Colonic mucosa (tissue), 4 donors: ENCODE data around the gene KIF6. TPM values are rescaled to one million over a fixed set of nuclear protein-coding genes. Genes with fewer than 3 reads are reported as not detected.

Experiments used
- DNase-seq: peaks from one replicate; pipeline ENCODE4 v3.0.0-alpha.2; 2020
- H3K27ac ChIP-seq: fragments of 200-600 bp; one replicate; pipeline ENCODE4 v1.8.0; 2021
- H3K27me3 ChIP-seq: fragments of 200-600 bp; one replicate; pipeline ENCODE4 v1.8.0; 2021
- H3K36me3 ChIP-seq: fragments of 200-600 bp; one replicate; pipeline ENCODE4 v1.8.0; 2021
- H3K4me1 ChIP-seq: fragments of 200-600 bp; one replicate; pipeline ENCODE4 v1.8.0; 2021; ENCODE audit warnings: mild to moderate bottlenecking
- H3K4me3 ChIP-seq: fragments of 200-600 bp; one replicate; pipeline ENCODE4 v1.8.0; 2021
- H3K9ac ChIP-seq, 2 donors: one replicate each; pipeline ENCODE4 v1.7.0; 2013; ENCODE audit warnings: control low read depth in 2 of 2, low read depth in 2 of 2, low read length in 2 of 2
- H3K9me3 ChIP-seq: fragments of 200-600 bp; one replicate; pipeline ENCODE4 v1.8.0; 2021
- CTCF ChIP-seq: fragments of 200-600 bp; IDR thresholded peaks from one replicate; pipeline ENCODE4 v1.8.0; 2022; ENCODE audit warnings: antibody characterized with exemption, mild to moderate bottlenecking
- intact Hi-C: fragments of 100-400 bp; cut with DNase I; formaldehyde crosslinking; loops from one replicate; pipeline ENCODE4 v1.14.1; 2022
- total RNA-seq, 2 donors: library from RNA; stranded (reverse); fragmentation: NEBNext Ultra II Directional in 1 of 2; extraction: Animal tissue kit (Norgen Biotek cat#: 25700) in 1 of 2; gene quantifications; one replicate each; pipeline ENCODE4 v1.2.1, GENCODE V29; 2021
- donor health status: healthy.
- donor health status: DM: no; HTN: no; CAD: no.
- donor health status: DM: no; HTN: no; CAD: no.

Gene KIF6
- total RNA-seq, 2 donors from 2014 or later = 0.08 to 0.17 TPM

DNA sequence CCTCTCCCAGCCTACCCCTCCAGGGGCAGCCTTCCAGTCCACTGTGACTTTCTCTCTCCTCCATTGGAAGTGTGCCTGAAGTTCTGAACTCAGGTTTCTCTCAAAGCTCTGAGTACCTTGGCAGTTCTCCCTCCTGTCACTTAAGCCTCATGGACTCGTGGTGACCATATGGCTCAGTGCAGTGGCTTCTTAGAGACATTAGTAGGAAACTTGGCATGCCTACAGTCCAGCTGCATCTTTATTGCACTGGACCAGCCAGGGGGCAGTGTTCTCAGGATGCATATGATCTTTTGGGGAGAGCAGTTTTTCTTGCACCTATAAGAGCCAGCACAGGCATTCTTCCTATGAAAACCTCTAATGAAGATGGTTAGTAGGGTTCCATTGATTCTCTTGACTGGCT, 355.2 kb downstream of the KIF6 start:
- H3K9me3 ChIP-seq = no peaks in the 10 kb centered on the region
- no peak overlapping the region for H3K4me3 ChIP-seq
- no peak for DNase-seq
- no peaks in the 10 kb centered on the region for H3K27me3 ChIP-seq
- no peaks in the 10 kb centered on the region for H3K36me3 ChIP-seq
- TF ChIP-seq CTCF = no peak
- H3K4me1 ChIP-seq = no peaks in the 10 kb centered on the region
- no peak overlapping the region for H3K9ac ChIP-seq
- H3K27ac ChIP-seq = no peak overlapping the region
- intact Hi-C loops = loop anchor here (10.0 kb wide), 1 partner anchor 945 kb away; no protein-coding TSS in a partner anchor

DNA sequence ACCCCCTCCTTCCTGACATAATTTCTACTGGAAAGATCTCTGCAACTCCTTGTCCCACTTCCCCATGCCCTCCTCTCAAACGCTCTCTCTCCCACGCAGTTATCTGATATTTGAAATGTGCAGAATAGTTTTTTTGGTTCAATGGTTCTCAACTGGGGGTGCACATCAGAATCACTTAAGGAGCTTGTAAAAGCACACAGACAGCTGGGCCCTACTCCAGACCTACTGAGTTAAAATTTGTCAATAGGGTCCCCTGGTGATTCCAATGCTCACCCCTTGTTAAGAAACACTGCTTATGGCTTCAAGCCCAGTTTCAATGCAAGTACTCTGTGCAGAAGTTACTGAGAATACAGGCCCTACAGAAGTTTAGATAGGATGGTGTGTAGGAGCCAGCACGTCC, 357.5 kb downstream of the KIF6 start:
- H3K4me3 ChIP-seq = no peak overlapping the region
- H3K27ac ChIP-seq = no peak overlapping the region
- H3K9me3 ChIP-seq = no peaks in the 10 kb centered on the region
- H3K27me3 ChIP-seq = no peaks in the 10 kb centered on the region
- no peak overlapping the region for H3K9ac ChIP-seq
- no peak for TF ChIP-seq CTCF
- intact Hi-C loops = loop anchor here (10.0 kb wide), 1 partner anchor 947 kb away; no protein-coding TSS in a partner anchor
- no peaks in the 10 kb centered on the region for H3K36me3 ChIP-seq
- no peak for DNase-seq
- no peaks in the 10 kb centered on the region for H3K4me1 ChIP-seq

DNA sequence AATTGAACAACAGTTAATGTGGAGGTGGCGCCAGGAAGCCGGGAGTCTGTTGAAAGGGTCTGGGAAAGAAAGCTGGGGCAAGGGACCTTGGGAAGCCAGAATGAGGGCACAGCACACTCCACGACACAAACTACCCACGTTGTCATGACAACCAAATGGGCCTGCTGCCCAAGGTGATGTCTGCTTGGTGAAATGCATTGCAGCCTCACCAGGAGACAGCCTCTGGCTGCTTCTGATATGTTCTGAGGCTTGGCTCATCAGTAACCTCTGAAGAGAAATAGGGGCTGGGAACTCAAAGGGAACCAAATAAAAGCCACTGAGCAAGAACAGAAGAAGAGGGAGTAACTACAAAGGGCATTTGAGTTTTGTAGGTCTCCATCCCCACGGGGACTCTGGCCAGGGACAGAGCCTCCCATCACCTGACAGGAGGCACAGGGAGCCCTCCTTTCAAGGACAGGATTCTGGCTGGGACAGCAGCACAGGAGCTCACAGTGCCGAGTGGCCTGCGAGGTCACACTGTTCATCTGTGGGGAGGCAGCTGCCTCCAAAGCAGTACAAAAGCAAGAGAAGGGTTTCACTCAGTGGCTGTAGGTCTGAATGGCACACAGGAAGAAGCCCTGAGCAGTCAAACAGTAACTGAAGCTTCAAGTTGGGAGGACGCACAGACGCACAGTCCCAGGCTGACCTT, 358.1 kb downstream of the KIF6 start:
- TF ChIP-seq CTCF = no peak
- H3K9ac ChIP-seq = no peak overlapping the region
- intact Hi-C loops = loop anchor here (10.0 kb wide), 1 partner anchor 948 kb away; no protein-coding TSS in a partner anchor
- no peaks in the 10 kb centered on the region for H3K27me3 ChIP-seq
- H3K9me3 ChIP-seq = no peaks in the 10 kb centered on the region
- no peak overlapping the region for H3K4me3 ChIP-seq
- no peaks in the 10 kb centered on the region for H3K4me1 ChIP-seq
- no peaks in the 10 kb centered on the region for H3K36me3 ChIP-seq
- no peak for DNase-seq
- H3K27ac ChIP-seq = no peak overlapping the region

DNA sequence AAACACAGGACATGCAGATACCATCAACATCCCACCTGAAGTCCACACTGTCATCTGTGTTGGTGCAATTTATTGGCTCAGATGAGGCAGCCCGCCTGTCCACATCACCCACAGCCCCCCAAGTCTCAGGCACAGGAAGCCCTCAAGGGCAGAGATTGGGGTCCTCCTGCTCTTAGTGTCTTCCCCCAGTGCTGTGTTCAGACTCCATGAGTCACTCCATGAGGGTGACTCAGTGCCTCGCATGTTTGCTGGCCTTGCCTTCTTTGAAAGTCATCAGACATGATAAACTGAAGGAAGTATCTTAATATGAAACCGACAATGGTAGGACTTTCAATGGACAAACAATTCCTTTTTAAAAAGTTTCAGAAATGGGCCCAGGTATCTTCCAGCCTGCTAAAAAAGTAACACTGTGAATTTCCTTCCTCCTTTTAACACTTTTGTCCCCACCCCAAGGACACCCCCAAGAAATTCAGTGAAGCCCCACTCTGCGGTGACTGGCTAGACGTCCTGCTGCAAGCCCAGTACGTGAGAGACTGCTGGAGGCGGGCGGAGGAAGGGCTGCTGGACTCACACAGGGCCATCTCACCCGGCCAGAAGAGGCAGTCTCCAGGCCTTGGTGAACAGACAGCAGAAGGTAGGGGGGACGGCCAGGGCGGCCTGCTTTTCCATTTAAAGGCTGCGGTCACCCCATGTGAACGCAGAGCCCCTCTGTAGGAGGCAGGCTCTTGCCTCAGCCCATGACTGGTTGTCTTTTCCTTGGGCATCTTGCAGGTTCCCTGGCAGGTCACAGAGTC, 359.7 kb downstream of the KIF6 start:
- no peaks in the 10 kb centered on the region for H3K36me3 ChIP-seq
- no peaks in the 10 kb centered on the region for H3K4me1 ChIP-seq
- no peak overlapping the region for H3K9ac ChIP-seq
- intact Hi-C loops = loop anchor here (10.0 kb wide), 1 partner anchor 949 kb away; no protein-coding TSS in a partner anchor
- DNase-seq = no peak
- no peak overlapping the region for H3K27ac ChIP-seq
- no peak for TF ChIP-seq CTCF
- H3K27me3 ChIP-seq = no peaks in the 10 kb centered on the region
- H3K9me3 ChIP-seq = no peaks in the 10 kb centered on the region
- H3K4me3 ChIP-seq = no peak overlapping the region

GRCh38 chr6:39363280-39363679, 361.9 kb downstream of the KIF6 start:
- DNase-seq = no peak
- Histone ChIP-seq H3K27ac (no peak overlapping the region), H3K9me3 (no peaks in the 10 kb centered on the region), H3K27me3 (no peaks in the 10 kb centered on the region), H3K36me3 (no peaks in the 10 kb centered on the region), H3K9ac (no peak overlapping the region), H3K4me3 (no peak overlapping the region), H3K4me1 (no peaks in the 10 kb centered on the region)
- intact Hi-C loops = loop anchor here (10.0 kb wide), 1 partner anchor 952 kb away; no protein-coding TSS in a partner anchor
- no peak for TF ChIP-seq CTCF
